DMS153 treated with DMSO at 0.1 percent for 48 hours (cell line): ENCODE results near the gene FSHR.
A peak's percentile ranks its signal among the peaks of the same experiment; 100 is the strongest.

Experiments used
- DNase-seq: peaks from one replicate; lab custom pipeline; 2025; ENCODE audit not compliant: unreplicated experiment; lab: John Stamatoyannopoulos, UW

FSHR gene

DNA sequence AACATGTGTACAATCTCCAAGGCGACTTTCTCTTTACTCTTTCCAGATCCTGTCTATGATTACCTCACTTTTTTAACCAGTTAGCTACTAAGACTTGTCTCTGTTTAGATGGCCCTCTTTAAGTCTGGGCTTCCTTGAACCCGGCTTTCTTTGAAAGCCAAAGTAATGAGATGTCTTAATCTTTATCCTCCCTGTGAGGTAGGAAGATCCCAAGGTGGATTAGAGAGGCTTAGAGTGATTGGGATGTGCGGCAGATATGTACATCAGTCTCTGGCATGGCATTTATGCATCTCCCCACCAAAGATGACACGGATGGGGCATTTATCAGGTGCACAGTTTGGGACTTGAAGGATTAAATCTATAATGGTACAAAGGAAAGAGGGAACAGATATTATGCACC, 186.3 kb downstream of the FSHR start:
- DNase-seq: no peak

DNA sequence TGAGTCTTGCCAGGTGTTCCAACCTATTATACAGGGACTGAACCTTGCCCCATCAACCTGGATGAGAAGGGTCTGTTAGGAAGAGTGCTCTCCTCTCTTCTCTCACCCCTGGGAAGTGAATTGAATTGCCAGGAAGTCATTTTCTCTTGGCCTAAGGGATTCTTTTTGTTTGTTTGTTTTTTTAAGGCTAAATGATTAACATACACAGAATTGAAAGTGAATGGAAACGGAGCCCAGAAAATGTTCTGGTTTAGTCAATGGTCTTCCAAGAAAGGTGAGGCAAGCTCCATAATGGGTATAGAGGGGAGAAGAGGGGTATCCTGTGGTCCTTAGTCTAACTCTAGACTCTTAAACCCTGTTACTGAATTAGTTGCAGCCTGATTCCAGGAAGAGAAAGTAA, 189.1 kb downstream of the FSHR start:
- DNase-seq: no peak

DNA sequence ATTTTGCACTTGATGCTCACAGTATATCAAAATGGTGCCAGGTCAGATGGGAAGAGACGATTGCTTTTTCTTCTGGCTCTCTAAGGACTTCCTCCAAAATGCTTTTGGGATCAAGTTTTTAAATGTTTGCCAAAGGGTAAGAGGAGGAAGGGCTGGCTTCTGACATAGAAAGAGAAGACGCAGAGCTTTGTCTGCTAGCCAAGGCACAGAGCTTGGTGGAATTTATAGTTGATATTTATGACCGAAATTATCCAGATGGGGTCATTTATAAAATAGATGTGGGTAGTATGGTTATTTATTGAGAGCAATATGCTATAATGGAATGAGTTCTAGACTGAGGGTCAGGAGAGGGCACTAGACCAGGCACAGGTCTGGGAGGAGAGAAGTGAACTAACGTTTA, 193.3 kb downstream of the FSHR start:
- DNase-seq: no peak

DNA sequence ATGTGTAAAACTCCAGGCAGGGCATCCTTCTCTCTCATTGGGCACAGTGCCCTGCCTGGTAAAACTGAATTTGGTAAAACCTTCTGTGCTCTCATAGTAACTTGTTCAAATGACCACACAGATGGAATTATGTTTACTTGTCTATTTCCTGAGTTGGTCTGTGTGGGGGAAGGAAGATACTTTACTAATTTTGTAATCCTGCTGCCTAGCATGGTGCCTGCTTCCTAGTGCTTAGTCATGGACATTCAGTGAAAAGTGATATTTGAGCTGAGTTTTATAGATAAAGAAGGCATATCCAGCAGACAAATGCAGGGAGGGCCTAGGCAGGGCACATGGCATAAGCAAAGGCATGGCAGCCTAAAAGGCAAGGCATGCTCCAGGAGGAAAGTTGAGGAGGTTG, 199.4 kb downstream of the FSHR start:
- no peak for DNase-seq

GRCh38 chr2:48954311-48954710, 200.0 kb downstream of the FSHR start:
- no peak for DNase-seq

- no peak for DNase-seq
These were observed 201.7 kb downstream of the FSHR start for GRCh38 chr2:48952614-48953013.

DNA sequence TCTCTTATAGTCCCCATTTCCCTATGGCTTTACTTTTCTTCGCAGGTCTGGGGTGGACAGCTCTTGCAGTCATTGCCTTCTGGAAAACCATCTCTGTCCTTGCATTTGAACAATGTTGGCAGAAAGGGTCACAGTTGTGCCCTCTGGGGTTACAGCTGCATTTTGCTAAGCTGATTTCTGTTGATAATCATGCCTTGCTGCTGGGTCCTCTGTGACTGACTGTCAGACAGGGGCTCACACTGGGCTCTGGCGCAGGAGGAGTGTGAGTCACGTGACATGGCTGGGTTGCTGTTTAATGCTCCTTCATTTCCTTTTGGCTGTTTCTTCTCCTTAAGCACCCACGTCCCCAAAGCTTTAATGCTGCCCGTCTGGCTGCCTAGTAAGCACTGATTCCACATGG, 202.2 kb downstream of the FSHR start:
- DNase-seq: no peak

GRCh38 chr2:48948400-48949125, 205.8 kb downstream of the FSHR start:
- no peak for DNase-seq

- DNase-seq: peak; percentile 70
These were observed 207.8 kb downstream of the FSHR start for GRCh38 chr2:48946449-48947048.

GRCh38 chr2:48944956-48945355, 209.4 kb downstream of the FSHR start:
- no peak for DNase-seq

- no peak for DNase-seq
These were observed 210.9 kb downstream of the FSHR start for GRCh38 chr2:48943436-48943835.

DNA sequence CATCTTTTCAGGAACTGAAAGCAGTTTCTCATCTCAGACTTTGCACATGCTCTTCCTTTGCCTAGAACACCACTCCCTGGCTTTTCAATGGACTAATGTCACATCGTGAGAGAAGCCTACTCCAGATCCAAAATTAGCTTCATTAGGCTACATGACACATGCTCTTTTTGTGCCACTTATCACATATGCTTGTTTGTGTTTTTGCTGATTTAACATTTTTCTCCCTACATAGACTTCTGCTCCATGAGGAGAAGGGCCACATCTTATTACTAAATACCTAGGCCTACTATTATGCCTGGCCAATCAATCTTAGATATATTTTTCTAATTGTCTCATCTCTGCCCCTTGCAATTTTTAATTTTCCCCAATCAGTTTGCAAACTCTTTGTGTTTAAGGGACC, 212.4 kb downstream of the FSHR start:
- no peak for DNase-seq

GRCh38 chr2:48941456-48941855, 212.9 kb downstream of the FSHR start:
- DNase-seq: no peak

GRCh38 chr2:48940606-48941005, 213.7 kb downstream of the FSHR start:
- peak; percentile 90 for DNase-seq

GRCh38 chr2:48939232-48939631, 215.1 kb downstream of the FSHR start:
- peak; percentile 11 for DNase-seq

DNA sequence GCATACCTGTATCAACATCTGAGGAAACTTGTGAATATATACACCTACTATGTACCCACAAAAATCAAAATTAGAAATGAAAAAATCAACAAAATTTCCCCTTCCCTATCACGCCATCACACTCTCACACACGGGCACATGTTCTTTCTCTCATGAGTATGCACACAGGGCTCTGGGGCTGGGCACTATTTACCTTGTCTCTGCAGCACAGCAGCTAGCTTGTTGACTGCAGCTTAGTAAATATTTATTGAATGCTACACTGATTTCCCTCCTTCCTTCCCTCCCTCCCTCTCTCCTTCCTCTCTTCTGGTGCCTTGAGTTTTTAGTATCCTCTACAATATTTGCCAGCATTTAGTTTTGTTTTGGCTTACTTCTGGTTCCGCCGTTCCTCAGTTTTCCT, 216.1 kb downstream of the FSHR start:
- DNase-seq: no peak

GRCh38 chr2:48934807-48935206, 219.5 kb downstream of the FSHR start:
- no peak for DNase-seq

DNA sequence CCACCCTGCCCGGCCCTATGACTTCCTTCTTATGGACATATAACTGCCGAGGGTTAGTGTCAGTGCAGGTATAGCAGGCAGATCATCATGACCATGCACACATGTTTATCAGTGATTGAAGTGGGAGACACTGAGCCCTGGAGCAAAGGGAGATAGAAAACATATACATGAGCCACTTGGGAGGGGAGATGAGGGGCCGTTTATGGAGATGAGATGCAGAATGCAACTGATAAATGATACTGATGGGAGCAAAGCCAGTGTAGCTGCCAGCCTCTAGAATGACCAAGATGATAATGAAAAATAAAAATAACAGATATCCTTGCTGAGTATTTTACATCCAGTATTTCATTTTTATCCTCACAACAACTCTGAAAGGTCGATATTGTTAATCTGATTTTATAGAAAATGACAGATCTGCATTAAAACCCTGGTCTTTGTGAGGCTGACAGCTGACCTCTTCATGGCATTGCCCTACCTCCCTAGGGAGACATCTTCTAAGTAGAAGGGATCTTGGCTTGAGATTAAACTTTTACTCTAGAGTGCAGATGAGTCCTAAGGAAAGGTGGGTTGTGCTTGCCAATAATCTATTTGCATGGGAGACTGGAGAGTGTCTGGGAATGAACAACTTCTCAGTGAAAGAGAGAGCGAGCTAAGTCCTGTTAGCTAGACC, 220.4 kb downstream of the FSHR start:
- DNase-seq: no peak

GRCh38 chr2:48932667-48933066, 221.6 kb downstream of the FSHR start:
- DNase-seq: no peak

DNA sequence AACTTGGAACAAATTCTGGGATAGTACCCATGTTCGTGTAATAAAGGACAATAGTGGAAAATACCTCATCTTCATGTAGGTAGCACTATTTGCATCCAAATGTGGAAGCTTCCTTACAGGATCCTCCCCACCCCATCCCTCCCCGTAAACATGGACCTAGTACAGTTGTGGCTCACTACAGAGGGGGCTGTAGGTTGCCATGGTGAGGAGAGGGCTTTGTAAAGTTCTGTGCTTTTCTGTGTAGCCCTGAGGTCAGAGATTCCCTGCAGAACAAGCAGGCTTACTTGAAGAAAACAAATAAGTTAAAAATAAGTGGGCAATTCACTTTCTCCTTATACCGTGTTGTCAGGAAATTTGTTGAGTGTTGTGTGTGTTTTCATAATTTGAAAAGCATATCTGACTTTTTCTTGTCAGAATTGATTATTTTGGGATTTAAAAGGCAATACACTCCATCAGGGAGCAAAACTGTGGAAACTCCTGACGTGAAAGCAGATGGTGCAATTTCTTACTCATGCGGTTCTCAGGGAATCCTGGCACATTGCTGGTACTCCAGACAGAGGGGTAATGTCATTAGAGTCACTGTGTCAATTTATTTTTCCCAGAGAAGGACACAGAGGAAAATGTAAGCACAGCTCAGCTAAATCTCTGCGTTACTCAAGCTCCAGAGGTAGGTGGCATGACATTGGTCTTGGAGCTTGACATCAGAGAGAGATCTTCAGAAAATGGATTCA, 224.6 kb downstream of the FSHR start:
- no peak for DNase-seq

DNA sequence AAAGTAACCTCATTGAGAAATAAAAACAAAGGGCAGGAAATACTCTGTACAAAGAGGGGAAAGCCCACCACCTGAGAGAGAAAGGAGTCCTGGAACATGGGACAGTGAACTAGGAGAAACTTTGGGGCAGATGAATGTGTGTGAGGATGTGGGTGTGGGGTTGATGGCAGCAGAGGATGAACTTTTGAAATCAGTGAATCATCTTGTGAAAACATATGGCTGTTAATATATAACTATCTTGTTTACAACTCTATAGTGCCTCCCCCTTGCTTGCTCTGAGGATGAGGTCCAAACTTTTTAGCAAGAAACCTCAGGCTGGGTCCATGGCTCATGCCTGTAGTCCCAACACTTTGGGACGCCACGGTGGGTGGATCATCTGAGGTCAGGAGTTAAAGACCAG, 227.0 kb downstream of the FSHR start:
- DNase-seq: no peak

DNA sequence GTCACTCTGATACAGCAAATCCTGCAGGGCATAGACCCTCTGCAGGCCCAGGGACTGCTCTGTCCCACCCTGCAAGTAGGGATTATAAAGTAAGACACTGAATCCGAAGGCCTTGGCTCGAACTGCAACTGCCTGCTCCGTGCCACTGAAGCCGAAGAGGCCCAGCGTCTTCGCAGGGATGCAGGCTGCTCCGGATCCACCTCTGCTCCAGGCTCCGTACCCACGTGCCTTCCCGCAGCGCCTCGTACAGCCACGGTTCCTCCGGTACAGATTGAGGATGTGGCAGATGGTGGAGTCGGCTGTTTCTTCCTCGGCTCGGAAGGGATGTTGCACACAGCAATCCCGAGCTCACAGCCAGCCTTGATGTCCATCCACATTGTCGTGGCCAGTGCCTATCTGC, 238.4 kb downstream of the FSHR start:
- no peak for DNase-seq
